GM12878 (cell line): ENCODE results near the gene GHRL. TPM values are rescaled to one million over a fixed set of nuclear protein-coding genes. Genes with fewer than 3 reads are reported as not detected.
"Not testable (repeated sequence)": the region's sequence is repeated elsewhere in the genome, so short reads cannot be mapped to it uniquely, and the experiment has no call there.

Experiments used
- ATAC-seq: fragments of 200-7000 bp; cut with Tn5 transposase; 3 replicates; pipeline ENCODE4 v1.9.1; 2020; ENCODE audit warnings: mild to moderate bottlenecking, moderate library complexity
- BruUV-seq: library from RNA; stranded (reverse); fragments of 400-500 nt; replicated peaks from 2 replicates; lab custom pipeline; 2021; lab: Mats Ljungman, UMichigan
- CTCF ChIA-PET: fragments of 300-600 bp; sonication (Branson Sonifier 250); formaldehyde crosslinking; extraction: SDS; loops from one replicate; lab custom pipeline; 2021; ENCODE audit warnings: inconsistent platforms; lab: Yijun Ruan, JAX
- POLR2A ChIA-PET: fragments of 350-600 bp; formaldehyde crosslinking; extraction: SDS; loops from one replicate; lab custom pipeline; 2021; ENCODE audit warnings: inconsistent platforms; lab: Charles Lee
- RAD21 ChIA-PET: fragments of 300-600 bp; sonication (Branson Sonifier 250); formaldehyde crosslinking; loops from one replicate; lab custom pipeline; 2023; ENCODE audit warnings: antibody characterized with exemption; ENCODE audit not compliant: unreplicated experiment; lab: Charles Lee
- SMC1A ChIA-PET: fragments of 300-600 bp; sonication (Branson Sonifier 250); formaldehyde crosslinking; loops from one replicate; lab custom pipeline; 2023; ENCODE audit not compliant: unreplicated experiment, uncharacterized antibody; lab: Charles Lee
- DNase-seq: peaks from one replicate; pipeline ENCODE4 v3.0.0-alpha.2; 2011; ENCODE audit warnings: low read depth, low spot score
- FAIRE-seq: peaks from 3 replicates; lab custom pipeline; 2011; peaks lifted over from hg19 to GRCh38; lab: Jason Lieb, UNC
- H2AFZ ChIP-seq: 2 replicates; pipeline ENCODE4 v1.6.0; 2011; ENCODE audit warnings: low read depth, low read length, control low read depth; ENCODE audit not compliant: control insufficient read depth
- H3K27ac ChIP-seq: 2 replicates; pipeline ENCODE4 v1.5.1; 2011; ENCODE audit warnings: control low read depth; ENCODE audit not compliant: control insufficient read depth, insufficient read depth
- H3K27me3 ChIP-seq, 2 experiments: replicated peaks in 1 of 2; 2 replicates each; pipeline versions ENCODE4 v1.6.0 to v1.6.1; 2011; ENCODE audit warnings: low read length in 1 of 2; ENCODE audit not compliant: control insufficient read depth in 2 of 2, insufficient read depth in 2 of 2
- H3K36me3 ChIP-seq, 2 experiments: 2 replicates each; pipeline ENCODE4 v1.5.1; 2011; ENCODE audit warnings: low read length in 1 of 2; ENCODE audit not compliant: control insufficient read depth in 2 of 2, insufficient read depth in 2 of 2
- H3K4me1 ChIP-seq: 2 replicates; pipeline ENCODE4 v1.6.1; 2011; ENCODE audit warnings: mild to moderate bottlenecking, low read length, moderate library complexity, mixed read lengths; ENCODE audit not compliant: control insufficient read depth, insufficient read depth
- H3K4me2 ChIP-seq: 2 replicates; pipeline ENCODE4 v1.6.0; 2011; ENCODE audit warnings: control low read depth; ENCODE audit not compliant: control insufficient read depth, insufficient read depth
- H3K4me3 ChIP-seq: fragments of 200-600 bp; sonication (generic); 2 replicates; pipeline ENCODE4 v1.5.1; 2016
- H3K79me2 ChIP-seq: 2 replicates; pipeline ENCODE4 v1.6.0; 2011; ENCODE audit warnings: low read length; ENCODE audit not compliant: control insufficient read depth, insufficient read depth
- H3K9ac ChIP-seq: 2 replicates; pipeline ENCODE4 v1.8.0; 2011; ENCODE audit warnings: low read length, control low read depth, mixed read lengths; ENCODE audit not compliant: control insufficient read depth, insufficient read depth
- H3K9me3 ChIP-seq: replicated peaks from 3 replicates; pipeline ENCODE4 v1.5.1; 2011; ENCODE audit warnings: mild to moderate bottlenecking, low read length; ENCODE audit not compliant: control insufficient read depth, insufficient read depth
- H4K20me1 ChIP-seq: 2 replicates; pipeline ENCODE4 v1.6.0; 2011; ENCODE audit not compliant: control insufficient read depth, insufficient read depth
- BCL3 ChIP-seq: IDR thresholded peaks from 2 replicates; pipeline ENCODE4 v1.6.1; 2011; ENCODE audit warnings: borderline replicate concordance, low read depth, mild to moderate bottlenecking, moderate library complexity, low read length; ENCODE audit not compliant: insufficient read depth, poor library complexity, severe bottlenecking
- TBL1XR1 ChIP-seq: IDR thresholded peaks from 2 replicates; pipeline ENCODE4 v1.6.1; 2012; ENCODE audit warnings: low read depth, low read length, improper control_type of control experiment
- YY1 ChIP-seq: IDR thresholded peaks from 2 replicates; pipeline ENCODE4 v1.6.1; 2011; ENCODE audit warnings: low read depth, mild to moderate bottlenecking, low read length
- WGBS: methylation state at CpG from one replicate; pipeline ENCODE4 v1.1.6; 2016; ENCODE audit warnings: low lambda C conversion rate; ENCODE audit not compliant: insufficient replicate concordance, insufficient coverage; ENCODE audit errors: missing lambda C conversion rate; 5-methylcytosine and 5-hydroxymethylcytosine counted together
- in situ Hi-C: fragments of 300-500 bp; cut with MboI; formaldehyde crosslinking; loops from 9 replicates; pipeline ENCODE4 v1.14.3; 2018; ENCODE audit warnings: mixed read lengths
- intact Hi-C: fragments of 100-400 bp; cut with micrococcal nuclease; formaldehyde crosslinking; loops from one replicate; pipeline ENCODE4 v1.14.2; 2022; ENCODE audit not compliant: unreplicated experiment
- polyA plus RNA-seq, 11 experiments: library from polyadenylated mRNA; depleted of rRNA in 4 of 11; unstranded in 6 of 11; stranded (reverse) in 5 of 11; fragments of >200 nt; fragmentation: Nextera tagmentation in 4 of 11; fragmentation: Illumina TruSeq in 1 of 11; extraction: Ambion mirVana in 4 of 11; extraction: Trizol in 1 of 11; gene quantifications; 1 replicate in 1 of 11; 2 replicates in 10 of 11; pipeline versions ENCODE4 v1.2.1 to v1.2.3, GENCODE V29; 2011 to 2016; ENCODE audit warnings: inconsistent platforms in 2 of 11, missing spikeins in 2 of 11, low read depth in 1 of 11
- total RNA-seq, 4 experiments: library from RNA; depleted of rRNA in 3 of 4; stranded (reverse); fragments of >200 nt in 3 of 4; fragmentation: Illumina TruSeq in 1 of 4; extraction: Trizol in 1 of 4; gene quantifications; 2 replicates each; pipeline versions ENCODE4 v1.2.1 to v1.2.3, GENCODE V29; 2013 to 2021

The GHRL gene
- total and polyA plus RNA-seq, 10 of the 15 experiments (the other 5 are each of a cell fraction or from before 2014, with no cell fraction given): 0.35 to 2.2 (median 0.88) TPM

GRCh38 chr3:10298064-10298463 is 5.3 kb upstream of the GHRL start:
- H3K79me2 ChIP-seq, H3K27me3 ChIP-seq, RAD21 ChIA-PET, H4K20me1 ChIP-seq, in situ Hi-C loops, H3K27ac ChIP-seq, BruUV-seq, POLR2A ChIA-PET, intact Hi-C loops, H3K4me2 ChIP-seq, H3K4me3 ChIP-seq, H3K9ac ChIP-seq, FAIRE-seq, ATAC-seq, SMC1A ChIA-PET, H2AFZ ChIP-seq, CTCF ChIA-PET, DNase-seq, H3K9me3 ChIP-seq, H3K4me1 ChIP-seq: not testable (repeated sequence)
- peaks cover 12 to 22% of the 10 kb centered on the region in 2 experiments for H3K36me3 ChIP-seq
- 80% methylated on average over 1 of the region's 1 CpG for WGBS

GRCh38 chr3:10294030-10294586 is 1.4 kb upstream of the GHRL start:
- H2AFZ ChIP-seq: no peak overlapping the region
- H3K9me3 ChIP-seq: no peaks in the 10 kb centered on the region; the same call in 2 of the 3 replicates
- no peak for DNase-seq
- TF ChIP-seq YY1 (0 out of 2 replicates have a peak, but pooled peaks have one; percentile 61), BCL3 (peak; percentile 52), TBL1XR1 (no peak)
- ATAC-seq: no peak
- no peaks in the 10 kb centered on the region for H3K27me3 ChIP-seq
- SMC1A ChIA-PET: interaction anchor here (1.3 to 2.6 kb wide), 3 partner anchors 9 to 45 kb away, joined by 3 to 13 read pairs (median 6); no protein-coding TSS in a partner anchor
- H3K4me3 ChIP-seq: no peak overlapping the region
- H3K27ac ChIP-seq: no peak overlapping the region
- no peak for FAIRE-seq
- CTCF ChIA-PET: interaction anchor here (1.0 kb wide), 1 partner anchor 359 kb away, joined by 3 read pairs; no protein-coding TSS in a partner anchor
- in situ Hi-C loops (no loop called here), intact Hi-C loops (no loop called here)
- H4K20me1 ChIP-seq: no peaks in the 10 kb centered on the region; the same call in 1 of the 2 replicates
- H3K9ac ChIP-seq: no peak overlapping the region
- peaks cover 5% of the 10 kb centered on the region; the same call in 1 of the 2 replicates for H3K4me1 ChIP-seq
- H3K79me2 ChIP-seq: no peaks in the 10 kb centered on the region; the same call in none of the 2 replicates
- no peaks in the 10 kb centered on the region; a peak in 3 of 4 replicates for H3K36me3 ChIP-seq
- POLR2A ChIA-PET: interaction anchor here (0.5 to 1.8 kb wide), 4 partner anchors 10 to 101 kb away, joined by 3 to 5 read pairs (median 4); partner anchors contain the start of gene SEC13
- H3K4me2 ChIP-seq: peak overlapping the region; percentile 30; the same call in 1 of the 2 replicates
- 73% methylated on average over 11 of the region's 12 CpGs for WGBS
- BruUV-seq: no TSS peak
- RAD21 ChIA-PET: interaction anchor here (0.9 to 1.7 kb wide), 2 partner anchors 10 to 178 kb away, joined by 3 to 8 read pairs; partner anchors contain the start of gene BRK1
